HG02885 (cell line): ENCODE measurements around the gene ZNF273.
A peak's percentile ranks its signal among the peaks of the same experiment; 100 is the strongest.
"Not testable (repeated sequence)": the region's sequence is repeated elsewhere in the genome, so short reads cannot be mapped to it uniquely, and the experiment has no call there.

Experiments
- ATAC-seq: cut with Tn5 transposase; IDR thresholded peaks from one replicate; pipeline ENCODE4 v1.9.1; 2021; ENCODE audit warnings: mild to moderate bottlenecking; ENCODE audit not compliant: unreplicated experiment, poor library complexity

The ZNF273 gene

DNA sequence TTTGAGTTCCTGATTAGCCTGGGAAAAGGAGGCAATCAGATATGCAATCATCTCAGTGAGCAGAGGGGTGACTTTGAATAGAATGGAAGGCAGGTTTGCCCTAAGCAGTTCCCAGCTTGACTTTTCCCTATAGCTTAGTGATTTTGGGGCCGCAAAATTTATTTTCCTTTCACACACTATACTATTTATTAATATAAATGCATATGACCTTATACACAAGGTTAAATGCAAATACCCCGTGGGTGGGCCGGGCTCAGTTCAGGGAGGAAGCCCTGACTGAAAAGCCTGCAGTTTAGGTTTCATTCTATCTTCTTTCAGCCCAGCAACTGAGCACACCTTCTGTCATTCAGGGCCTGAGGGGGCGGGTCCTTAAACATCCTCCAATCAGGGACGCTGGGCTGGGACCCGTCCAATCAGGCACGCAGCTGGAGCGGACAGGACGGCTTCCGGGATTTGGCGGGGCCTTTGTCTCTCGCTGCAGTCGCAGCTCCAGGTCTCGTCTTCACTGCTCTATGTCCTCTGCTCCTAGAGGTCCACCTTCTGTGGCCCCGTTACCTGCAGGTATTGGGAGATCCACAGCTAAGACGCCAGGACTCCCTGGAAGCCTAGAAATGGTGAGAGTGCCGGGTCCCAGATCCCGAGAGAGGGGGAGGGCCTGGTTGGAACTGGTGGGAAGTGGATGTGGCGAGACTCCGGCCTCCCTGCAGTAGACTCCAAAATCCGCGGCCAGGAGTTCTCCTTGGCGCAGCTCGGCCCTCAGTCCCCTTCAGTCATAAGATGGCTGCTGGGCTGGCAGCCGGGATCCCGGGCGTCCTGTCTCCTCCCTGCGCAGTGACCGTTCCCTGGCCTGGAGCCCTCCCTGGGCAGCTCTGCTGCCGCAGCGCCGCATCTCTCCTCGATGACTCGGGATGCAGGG is at the start of gene ZNF273:
ZNF273 (plus strand) TSS at position 468 of the 916 bp plus-strand sequence; CDS start at position 513, 45 bp downstream.
- peak; percentile 98 for ATAC-seq

DNA sequence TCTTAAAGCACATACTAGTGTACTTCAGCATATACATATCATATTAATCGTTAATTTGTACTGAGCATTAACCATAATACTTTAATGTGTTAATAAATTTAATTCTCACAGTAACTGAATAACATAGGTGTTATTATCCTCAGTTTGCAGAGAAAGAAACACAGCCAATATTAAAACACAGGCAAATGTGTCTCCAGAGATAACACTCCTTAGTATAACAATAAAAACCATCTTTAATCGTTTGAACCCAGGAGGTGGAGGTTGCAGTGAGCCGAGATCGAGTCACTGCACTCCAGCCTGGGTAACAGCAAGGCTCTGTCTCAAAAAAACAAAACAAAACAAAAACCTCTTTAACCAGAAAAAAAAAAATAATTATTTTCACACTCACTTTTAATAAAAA is 49.4 kb upstream of the ZNF273 start:
- ATAC-seq: no peak

DNA sequence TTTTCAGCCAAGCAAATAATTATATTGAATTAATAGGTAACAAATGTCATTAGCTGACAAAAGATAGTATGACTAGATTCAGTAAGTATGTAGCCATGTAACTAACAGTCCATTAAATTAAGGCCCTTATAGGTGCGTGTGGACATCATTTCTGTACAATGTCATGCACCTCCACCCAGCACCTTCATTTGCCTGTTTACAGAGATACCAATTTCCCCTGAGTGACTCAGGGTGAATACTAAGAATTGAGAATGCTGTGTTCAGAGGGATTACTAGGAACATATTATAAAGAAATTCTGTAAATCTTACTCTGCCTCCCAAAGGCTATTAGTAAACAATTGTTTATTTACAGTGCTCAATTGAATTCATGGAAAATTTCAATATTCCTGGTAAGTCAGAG is 48.1 kb upstream of the ZNF273 start:
- ATAC-seq: no peak

DNA sequence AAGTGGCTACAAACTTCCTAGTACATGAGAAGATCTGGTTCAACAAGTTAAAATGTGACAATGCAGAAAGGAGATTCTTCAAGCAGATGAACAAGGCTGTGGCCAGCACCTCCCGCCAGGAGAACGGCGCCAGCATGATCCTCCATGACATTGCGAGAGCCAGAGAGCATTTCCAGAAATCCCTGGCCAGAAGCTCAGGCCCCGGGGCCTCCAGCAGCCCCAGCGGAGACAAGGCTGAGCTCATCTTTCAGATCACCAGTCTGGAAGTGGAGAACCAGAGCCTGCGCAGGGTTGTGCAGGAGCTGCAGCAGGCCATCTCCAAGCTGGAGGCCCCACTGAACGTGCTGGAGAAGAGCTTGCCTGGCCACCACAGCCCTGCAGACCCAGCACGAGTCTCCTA is 40.1 kb upstream of the ZNF273 start:
- ATAC-seq: no peak

DNA sequence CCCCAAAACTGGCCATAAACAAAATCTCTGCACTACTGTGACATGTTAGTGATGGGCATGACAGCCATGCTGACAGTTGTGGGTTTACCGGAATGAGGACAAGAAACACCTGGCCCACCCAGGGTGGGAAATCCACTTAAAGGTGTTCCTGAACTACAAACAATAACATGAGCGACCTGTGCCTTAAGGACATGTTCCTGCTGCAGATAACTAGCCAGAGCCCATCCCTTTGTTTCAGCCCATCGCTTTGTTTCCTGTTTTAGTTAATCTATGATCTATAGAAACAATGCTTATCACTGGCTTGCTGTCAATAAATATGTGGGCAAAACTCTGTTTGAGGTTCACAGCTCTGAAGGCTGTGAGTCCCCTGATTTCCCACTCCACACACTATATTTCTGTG is 39.5 kb upstream of the ZNF273 start:
- not testable (repeated sequence) for ATAC-seq

DNA sequence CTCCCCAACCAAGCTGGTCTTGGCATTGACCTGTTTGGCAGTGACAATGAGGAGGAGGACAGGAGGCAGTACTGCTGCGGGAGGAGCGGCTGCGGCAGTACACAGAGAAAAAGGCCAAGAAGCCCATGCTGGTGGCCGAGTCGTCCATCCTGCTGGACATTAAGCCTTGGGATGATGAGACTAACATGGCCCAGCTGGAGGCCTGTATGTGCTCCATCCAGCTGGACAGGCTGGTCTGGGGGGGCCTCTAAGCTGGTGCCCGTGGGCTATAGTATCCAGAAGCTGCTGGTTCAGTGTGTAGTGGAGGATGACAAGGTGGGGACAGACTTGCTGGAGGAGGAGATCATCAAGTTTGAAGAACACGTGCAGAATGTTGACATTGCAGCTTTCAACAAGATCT is 39.1 kb upstream of the ZNF273 start:
- ATAC-seq: no peak

DNA sequence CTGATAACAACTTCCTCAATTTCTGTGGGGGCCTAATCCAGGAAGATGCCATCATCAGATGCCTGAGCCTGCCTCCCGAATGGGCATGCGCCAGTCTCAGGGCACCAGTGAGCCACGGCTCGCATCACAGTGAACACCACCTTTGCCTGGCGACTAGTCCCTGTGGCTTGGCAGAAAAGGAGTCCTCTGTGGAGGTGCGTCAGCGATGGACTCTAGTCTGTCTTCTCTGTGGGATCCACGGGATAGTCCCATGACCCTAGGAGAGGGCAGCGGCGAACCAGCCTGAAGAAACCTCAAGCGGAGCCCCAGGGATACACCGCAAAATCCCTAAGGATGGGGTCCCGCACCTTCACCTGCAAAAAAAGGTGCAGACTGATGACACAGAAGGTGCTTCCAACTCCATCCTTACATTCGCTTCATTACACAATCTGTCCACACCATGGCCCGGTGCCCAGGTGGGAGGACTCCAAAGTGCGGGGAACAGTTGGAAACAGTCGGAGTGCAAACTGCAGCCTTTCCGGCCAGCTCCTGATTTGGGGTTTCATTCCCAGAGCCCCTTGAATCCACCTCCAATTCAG is 35.1 kb upstream of the ZNF273 start:
- no peak for ATAC-seq

DNA sequence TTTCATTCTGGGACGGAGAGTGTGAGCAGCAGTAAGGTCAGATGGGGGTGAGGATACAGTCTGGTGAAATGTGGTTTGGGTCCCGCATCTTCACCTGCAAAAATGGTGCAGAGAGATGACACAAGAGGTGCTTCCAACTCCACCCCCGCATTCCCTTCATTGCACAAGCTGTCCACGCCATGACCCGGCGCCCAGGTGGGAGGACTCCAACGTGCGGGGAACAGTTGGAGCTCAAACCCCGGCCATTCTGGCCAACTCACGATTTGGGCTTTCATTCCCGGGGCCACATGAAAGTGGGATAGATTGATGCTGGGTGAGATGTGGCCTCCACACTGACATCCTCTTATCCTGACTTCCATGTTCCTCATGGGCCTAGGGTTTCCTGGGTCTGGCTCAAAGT is 34.6 kb upstream of the ZNF273 start:
- no peak for ATAC-seq

DNA sequence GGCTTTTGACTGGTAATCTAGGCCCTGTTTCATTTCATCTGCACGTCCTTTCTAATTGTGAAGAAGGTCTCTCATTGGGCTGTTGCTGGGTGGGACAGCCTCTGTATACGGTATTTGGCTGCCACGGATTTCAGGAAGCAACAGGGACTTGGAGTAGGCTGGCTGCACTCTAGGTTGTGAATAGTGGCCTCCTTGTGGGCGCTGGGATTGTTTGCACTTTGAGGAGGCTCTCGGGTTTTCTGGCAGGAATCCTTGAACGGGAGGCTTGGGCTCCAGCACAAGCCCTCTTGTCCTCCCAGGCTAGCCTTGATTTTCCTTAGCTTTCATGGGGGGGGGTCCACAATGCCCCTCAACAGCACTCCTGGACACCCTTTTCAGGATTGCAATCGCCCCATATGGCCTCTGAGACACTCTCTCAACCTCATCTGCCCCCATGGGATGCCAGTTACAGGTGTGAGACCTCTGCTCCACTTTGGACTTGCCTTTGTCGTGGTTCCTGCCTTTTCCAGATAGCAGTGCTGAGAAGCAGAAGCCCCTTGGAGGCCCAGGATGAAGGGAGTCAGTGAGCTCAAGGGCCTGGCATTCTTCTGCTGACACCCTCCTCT is 33.9 kb upstream of the ZNF273 start:
- ATAC-seq: no peak

DNA sequence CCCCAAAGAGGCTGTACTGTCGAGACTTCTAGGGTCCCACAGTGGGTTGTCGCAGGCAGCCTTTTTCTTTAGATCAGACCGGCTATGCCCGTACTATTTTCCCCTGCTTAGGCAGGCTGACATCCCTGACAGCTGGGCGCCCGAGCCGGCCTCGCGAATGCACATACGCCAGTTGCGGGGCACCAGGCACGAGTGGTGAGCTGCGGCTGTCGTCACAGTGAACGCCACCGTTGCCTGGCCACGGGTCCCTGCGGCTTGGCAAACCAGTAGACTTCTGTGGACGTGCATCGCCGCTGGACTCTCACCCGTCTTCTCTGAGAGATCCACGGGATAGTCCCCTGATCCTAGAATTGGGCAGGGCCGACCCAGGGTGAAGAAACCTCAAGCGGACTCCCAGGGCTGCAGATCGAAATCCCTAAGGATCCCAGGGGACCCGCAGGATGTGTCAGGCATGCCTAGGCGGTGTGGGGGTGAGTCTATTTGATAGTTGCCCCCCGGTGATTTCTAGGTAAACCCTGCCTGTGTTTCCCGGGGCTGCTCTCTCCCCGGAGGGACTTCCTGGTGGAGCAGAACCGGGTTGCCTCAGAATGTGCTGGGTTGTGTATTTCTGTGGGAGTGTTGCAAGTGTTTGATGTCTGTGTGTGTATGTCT is 33.0 kb upstream of the ZNF273 start:
- no peak for ATAC-seq

DNA sequence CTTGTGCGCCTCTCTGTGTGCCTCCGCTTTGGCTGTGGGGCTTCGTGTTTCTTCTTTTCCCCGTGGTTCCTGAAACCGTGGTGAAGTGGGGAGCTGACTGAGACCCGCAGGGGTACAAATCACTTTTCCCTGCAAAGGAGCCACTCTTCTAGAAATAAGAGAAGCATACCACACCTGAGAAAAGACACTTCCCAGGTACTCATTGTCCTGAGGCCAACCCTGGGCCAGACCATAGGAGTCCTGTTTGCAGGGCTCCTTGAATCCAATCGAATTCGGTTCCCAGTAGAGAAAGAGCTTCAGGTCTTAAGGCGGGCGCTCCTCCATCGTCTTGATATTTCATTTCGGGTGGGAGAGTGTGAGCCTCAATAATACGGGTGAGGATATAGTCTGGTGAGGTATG is 32.4 kb upstream of the ZNF273 start:
- ATAC-seq: no peak

DNA sequence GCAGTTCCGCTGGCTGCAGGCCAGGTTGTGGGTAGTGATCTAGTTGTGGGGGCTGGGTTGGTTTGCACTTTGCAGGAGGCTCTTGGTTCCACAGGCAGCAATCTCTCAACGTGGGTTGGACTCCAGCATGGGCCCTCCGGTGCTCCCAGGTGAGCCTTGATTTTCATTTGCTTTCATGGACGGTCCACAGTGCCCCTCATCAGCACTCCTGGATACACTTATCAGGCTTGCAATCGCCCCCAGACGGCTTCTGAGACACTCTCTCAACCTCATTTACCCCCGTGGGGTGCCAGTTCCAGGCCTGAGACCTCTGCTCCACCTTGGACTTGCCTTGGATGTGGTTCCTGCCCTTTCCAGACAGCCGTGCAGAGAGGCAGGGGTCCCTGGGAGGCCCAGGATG is 31.3 kb upstream of the ZNF273 start:
- ATAC-seq: no peak

DNA sequence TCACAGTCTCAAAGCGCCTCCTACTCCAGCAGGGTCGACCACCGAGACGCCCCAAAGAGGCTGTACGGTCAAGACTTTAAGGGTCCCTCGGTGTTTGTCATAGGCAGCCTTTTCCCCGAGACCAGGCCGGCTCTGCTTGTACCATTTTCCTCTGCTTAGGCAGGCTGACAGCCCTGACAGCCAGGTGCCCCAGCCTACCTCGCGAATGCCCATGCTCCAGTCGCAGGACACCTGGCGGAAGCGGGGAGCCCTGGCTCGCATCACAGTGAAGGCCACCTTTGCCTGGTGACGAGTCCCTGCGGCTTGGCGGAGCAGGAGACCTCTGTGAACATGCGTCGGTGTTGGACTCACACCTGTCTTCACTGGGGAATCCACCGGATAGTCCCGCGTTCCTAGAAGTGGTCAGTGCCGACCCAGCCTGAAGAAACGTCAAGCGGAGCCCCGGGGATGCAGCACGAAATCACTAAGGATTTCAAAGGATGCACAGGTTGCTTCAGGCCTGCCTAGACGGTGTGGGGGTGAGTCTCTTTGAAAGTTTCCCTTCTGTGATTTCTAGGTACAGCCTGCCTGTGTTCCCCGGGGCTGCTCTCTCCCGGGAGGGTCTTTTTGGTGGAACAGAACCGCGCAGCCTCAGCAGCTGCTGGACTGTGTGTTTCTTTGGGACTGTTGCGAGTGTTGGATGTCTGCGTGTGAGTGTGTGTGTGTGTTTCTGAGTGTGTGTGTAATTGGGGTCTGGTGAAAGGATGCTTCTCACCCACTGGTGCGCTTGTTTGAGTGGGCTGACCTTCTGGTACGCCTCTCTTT is 30.5 kb upstream of the ZNF273 start:
- no peak for ATAC-seq

DNA sequence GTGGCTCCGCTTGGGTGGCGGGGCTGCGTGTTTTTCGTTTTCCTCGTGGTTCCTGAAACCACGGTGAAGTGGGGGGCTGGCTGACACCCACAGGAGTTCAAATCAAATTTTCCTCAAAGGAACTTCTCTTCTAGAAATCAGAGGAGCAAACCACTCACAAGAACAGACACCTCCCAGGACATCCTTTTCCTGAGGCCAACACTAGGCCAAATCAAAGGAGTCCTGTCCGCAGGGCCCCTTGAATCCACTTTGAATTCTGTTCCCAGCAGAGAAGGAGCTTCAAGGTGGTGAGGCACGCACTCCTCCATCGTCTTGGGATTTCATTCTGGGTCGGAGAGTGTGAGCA is 29.9 kb upstream of the ZNF273 start:
- ATAC-seq: no peak

DNA sequence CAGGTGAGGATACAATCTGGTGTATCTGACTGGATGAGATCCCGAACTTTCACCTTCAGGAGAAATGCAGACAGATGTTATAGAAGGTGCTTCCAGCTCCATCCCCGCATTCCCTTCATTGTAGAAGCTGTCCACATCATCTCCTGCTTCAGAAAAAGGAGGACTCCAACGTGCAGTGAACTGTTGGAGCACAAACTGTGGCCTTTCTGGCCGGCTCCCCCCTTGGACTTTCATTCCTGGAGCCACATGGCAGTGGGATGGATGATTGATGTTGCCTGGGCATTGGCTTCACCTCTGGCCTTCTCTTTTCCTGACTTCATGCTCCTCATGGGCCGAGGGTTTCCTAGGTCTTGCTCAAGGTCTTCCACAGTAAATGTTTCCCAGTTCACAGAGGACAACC is 29.6 kb upstream of the ZNF273 start:
- ATAC-seq: no peak

DNA sequence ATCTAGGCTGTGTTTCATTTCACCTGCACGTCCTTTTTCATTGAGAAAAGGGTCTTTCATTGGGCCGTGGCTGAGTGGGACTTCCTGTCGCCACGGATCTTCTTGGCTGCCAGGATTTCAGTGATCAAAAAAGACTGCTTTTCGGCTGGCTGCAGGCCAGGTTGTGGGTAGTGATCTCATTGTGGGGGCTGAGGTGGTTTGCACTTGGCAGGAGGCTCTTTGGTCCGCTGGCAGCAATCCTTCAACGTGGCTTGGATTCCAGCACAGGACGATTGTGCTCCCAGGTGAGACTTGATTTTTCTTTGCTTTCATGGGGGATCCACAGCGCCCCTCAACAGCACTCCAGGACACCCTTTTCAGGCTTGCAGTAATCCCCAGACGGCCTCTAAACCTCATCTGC is 29.0 kb upstream of the ZNF273 start:
- no peak for ATAC-seq

DNA sequence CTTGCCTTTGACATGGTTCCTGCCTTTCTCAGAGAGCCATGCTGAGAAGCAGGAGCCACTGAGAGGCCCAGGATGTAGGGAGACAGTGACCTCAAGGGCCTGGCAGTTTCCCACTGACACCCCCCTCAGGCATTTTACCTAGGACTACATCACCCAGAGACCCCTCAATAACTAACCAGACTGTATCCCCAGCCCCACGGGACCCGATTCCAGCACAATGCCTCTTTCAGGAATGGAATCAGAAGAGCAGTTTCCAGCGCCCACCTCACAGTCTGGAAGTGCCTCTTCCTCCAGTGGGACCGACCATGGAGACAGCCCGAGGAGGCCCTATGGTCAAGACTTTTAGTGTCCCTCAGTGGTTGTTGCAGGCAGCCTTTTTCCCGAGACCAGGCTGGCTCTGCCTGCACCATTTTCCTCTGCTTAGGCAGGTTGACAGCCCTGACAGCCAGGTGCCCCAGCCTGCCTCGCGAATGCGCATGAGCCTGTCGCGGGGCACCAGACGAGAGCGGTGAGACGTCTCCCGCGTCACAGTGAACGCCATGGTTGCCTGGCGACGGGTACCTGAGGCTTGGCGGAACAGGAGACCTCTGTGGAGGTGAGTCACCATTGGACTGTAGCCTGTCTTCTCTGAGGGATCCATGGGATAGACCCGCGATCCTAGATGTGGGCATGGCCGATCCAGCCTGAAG is 28.4 kb upstream of the ZNF273 start:
- ATAC-seq: no peak

DNA sequence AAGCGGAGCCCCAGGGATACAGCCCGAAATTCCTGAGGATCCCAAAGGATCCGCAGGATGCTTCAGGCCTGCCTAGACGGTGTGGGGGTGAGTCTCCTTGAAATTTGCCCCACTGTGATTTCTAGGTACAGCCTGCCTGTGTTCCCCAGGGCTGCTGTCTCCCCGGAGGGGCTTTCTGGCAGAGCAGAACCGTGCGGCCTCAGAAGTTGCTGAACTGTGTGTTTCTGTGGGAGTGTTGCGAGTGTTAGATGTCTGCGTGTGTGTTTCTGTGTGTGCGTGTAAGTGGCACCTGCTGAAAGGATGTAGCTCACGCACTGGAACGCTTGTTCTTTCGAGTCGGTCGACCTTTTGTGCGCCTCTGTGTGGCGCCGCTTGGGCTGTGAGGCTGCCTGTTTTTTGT is 27.8 kb upstream of the ZNF273 start:
- ATAC-seq: no peak

DNA sequence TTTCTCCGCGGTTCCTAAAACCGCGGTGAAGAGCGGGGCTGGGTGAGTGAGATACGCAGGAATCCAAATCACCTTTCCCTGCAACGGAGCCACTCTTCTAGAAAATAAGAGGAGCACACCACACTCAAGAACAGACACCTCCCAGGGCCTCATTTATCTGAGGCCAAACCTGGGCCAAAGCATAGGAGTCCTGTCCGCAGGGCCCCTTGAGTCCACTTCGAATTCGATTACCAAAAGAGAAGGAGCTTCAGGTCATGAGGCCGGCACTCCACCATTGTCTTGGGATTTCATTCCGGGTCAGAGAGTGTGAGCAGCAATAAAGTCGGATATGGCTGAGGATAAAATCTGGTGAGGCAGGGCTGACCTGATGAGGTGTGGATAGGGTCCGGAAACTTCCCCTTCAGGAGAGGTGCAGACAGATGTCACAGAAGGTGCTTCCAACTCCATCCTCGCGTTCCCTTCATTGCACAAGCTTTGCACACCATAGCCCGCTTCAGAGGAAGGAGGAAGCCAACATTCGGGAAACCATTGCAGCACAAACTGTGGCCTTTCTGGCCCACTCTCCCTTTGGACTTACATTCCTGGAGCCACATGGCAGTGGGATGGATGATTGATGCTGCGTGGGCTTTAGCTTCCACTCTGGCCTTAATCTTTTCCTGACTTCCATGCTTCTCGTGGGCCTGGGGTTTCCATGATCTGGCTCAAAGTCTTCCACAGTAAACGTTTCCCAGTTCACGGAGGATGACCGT is 27.2 kb upstream of the ZNF273 start:
- ATAC-seq: no peak
